Kidney (tissue), 14 donors: ENCODE results near the gene PRTN3. TPM values are rescaled to one million over a fixed set of nuclear protein-coding genes. Genes with fewer than 3 reads are reported as not detected.

Experiments
- DNase-seq, 5 donors: peaks; one replicate each; pipeline ENCODE4 v3.0.0-alpha.2; 2013 to 2020
- FAIRE-seq: peaks from 2 replicates; lab custom pipeline; 2012; peaks lifted over from hg19 to GRCh38; lab: Jason Lieb, UNC
- H3K27ac ChIP-seq, 2 donors: one replicate each; pipeline ENCODE4 v1.7.0; 2013; ENCODE audit warnings: low read depth in 2 of 2, low read length in 2 of 2, inconsistent platforms in 1 of 2
- H3K27me3 ChIP-seq: one replicate; pipeline ENCODE4 v1.7.1; 2013; ENCODE audit warnings: low read length, inconsistent platforms; ENCODE audit not compliant: control insufficient read depth, insufficient read depth
- H3K36me3 ChIP-seq, 3 donors: one replicate each; pipeline versions ENCODE4 v1.7.0 to v1.7.1; 2013; ENCODE audit warnings: low read length in 3 of 3, control low read depth in 1 of 3, inconsistent platforms in 1 of 3; ENCODE audit not compliant: insufficient read depth in 3 of 3, control insufficient read depth in 2 of 3
- H3K4me1 ChIP-seq, 3 donors: one replicate each; pipeline versions ENCODE4 v1.7.0 to v1.7.1; 2013; ENCODE audit warnings: low read length in 3 of 3, inconsistent platforms in 1 of 3, low read depth in 1 of 3; ENCODE audit not compliant: control insufficient read depth in 2 of 3, insufficient read depth in 2 of 3
- H3K4me3 ChIP-seq, 3 donors: one replicate each; pipeline versions ENCODE4 v1.7.0 to v1.8.1; 2013; ENCODE audit warnings: low read length in 3 of 3, control low read depth in 1 of 3, inconsistent platforms in 1 of 3
- H3K9ac ChIP-seq, 3 donors: one replicate each; pipeline versions ENCODE4 v1.7.0 to v1.7.1; 2013; ENCODE audit warnings: low read length in 3 of 3, control low read depth in 1 of 3, inconsistent platforms in 1 of 3
- H3K9me3 ChIP-seq, 3 donors: one replicate each; pipeline versions ENCODE4 v1.7.0 to v1.7.1; 2013; ENCODE audit warnings: low read length in 3 of 3, control low read depth in 1 of 3, inconsistent platforms in 1 of 3; ENCODE audit not compliant: control insufficient read depth in 2 of 3, insufficient read depth in 1 of 3
- CTCF ChIP-seq: IDR thresholded peaks from 3 replicates; pipeline ENCODE4 v1.5.1; 2012; ENCODE audit warnings: mild to moderate bottlenecking, moderate library complexity, borderline replicate concordance; ENCODE audit not compliant: insufficient read depth; ENCODE audit errors: extremely low read depth
- intact Hi-C: fragments of 100-400 bp; cut with DNase I; formaldehyde crosslinking; loops from one replicate; pipeline ENCODE4 v1.11.1; 2022
- polyA plus RNA-seq: library from polyadenylated mRNA; stranded (reverse); fragments of 350-450 nt; fragmentation: Illumina TruSeq; extraction: RNeasy Lipid Tissue Mini Kit (QIAGEN cat#74804); gene quantifications from one replicate; pipeline ENCODE4 v1.2.3, GENCODE V29; 2014; ENCODE audit warnings: low read depth, low replicate concordance; ENCODE audit not compliant: insufficient read depth
- total RNA-seq: library from RNA; stranded (reverse); fragmentation: NEBNext Ultra II Directional; extraction: Animal tissue kit (Norgen Biotek cat#: 25700); gene quantifications from one replicate; pipeline ENCODE4 v1.2.1, GENCODE V29; 2021
- donor health status: control.
- donor health status: control.
- donor health status: control.
- donor health status: control.
- donor health status: control.
- donor health status: DM: yes; HTN: yes; CAD: no.
- donor health status: Normal renal cell carcinoma (clear cell type).

PRTN3 gene
- total and polyA plus RNA-seq, 2 donors from 2014 or later: not detected

GRCh38 chr19:810883-811489, 29.8 kb upstream of the PRTN3 start:
- no peak for FAIRE-seq
- Histone ChIP-seq H3K9me3 (no peaks in the 10 kb centered on the region), H3K9ac (no peak overlapping the region), H3K27ac (no peak overlapping the region), H3K4me3 (no peak overlapping the region), H3K4me1 (no peaks in the 10 kb centered on the region), H3K27me3 (no peaks in the 10 kb centered on the region), H3K36me3 (peaks cover 7 to 38% (median 13%) of the 10 kb centered on the region in 3 donors)
- TF ChIP-seq CTCF: no peak
- intact Hi-C loops: no loop called here
- DNase-seq: peak in 1 of 5 donors; percentile 76

- Histone ChIP-seq H3K4me3 (no peak overlapping the region), H3K27ac (no peak overlapping the region), H3K4me1 (no peaks in the 10 kb centered on the region), H3K36me3 (peaks cover 7 to 33% (median 13%) of the 10 kb centered on the region in 3 donors), H3K27me3 (no peaks in the 10 kb centered on the region), H3K9ac (no peak overlapping the region), H3K9me3 (no peaks in the 10 kb centered on the region)
- intact Hi-C loops: no loop called here
- TF ChIP-seq CTCF: no peak
- no peak for DNase-seq
- no peak for FAIRE-seq
These were observed 29.2 kb upstream of the PRTN3 start for GRCh38 chr19:811506-812048.

- Histone ChIP-seq H3K27me3 (no peaks in the 10 kb centered on the region), H3K9ac (no peak overlapping the region), H3K4me1 (no peaks in the 10 kb centered on the region), H3K9me3 (no peaks in the 10 kb centered on the region), H3K27ac (no peak overlapping the region), H3K36me3 (peaks cover 7 to 27% (median 10%) of the 10 kb centered on the region in 3 donors), H3K4me3 (no peak overlapping the region)
- DNase-seq (peak in 2 of 5 donors; percentile 62 to 73), FAIRE-seq (no peak)
- intact Hi-C loops: no loop called here
- no peak for TF ChIP-seq CTCF
These were observed 28.6 kb upstream of the PRTN3 start for GRCh38 chr19:812049-812746.
